GM19043 (cell line): Measurements from ENCODE around the gene OBSL1.

ENCODE experiments used
- ATAC-seq: cut with Tn5 transposase; IDR thresholded peaks from one replicate; pipeline ENCODE4 v1.9.1; 2021; ENCODE audit warnings: low read depth; ENCODE audit not compliant: unreplicated experiment

The OBSL1 gene

DNA sequence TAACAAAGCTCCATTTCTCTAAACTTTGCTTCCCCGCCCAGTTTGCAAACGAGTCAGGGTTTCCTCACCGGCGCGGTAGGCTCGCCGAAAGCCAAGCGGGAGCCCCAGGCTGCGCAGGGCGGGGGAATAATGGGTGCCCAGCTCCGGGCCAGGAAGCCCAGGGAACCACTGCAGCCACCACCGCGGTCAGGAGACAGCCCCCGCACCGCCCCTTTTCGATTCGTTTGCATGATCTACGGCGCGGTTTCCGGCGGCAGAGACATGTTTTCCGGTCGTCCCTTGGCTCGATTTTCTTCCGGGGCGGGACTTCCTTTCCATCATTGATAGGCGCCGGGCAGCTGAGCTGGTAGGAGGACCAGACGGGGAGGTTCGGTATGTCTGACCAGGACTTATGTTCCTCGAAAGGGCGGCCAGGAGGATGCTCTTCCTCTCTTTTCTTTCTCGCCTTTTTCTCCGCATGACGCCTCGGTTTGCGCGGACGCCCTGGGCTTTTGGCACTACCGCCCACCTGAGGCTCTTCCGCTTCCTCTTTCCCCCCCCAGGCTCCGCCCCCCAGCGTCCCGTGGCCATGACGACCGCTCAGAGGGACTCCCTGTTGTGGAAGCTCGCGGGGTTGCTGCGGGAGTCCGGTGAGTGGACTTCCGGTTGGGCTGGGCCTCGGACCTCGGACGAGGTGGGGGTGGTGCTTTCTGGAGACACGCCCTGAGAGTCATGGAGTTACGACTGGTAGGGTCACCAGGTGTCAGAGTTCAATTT is 26.4 kb upstream of the OBSL1 start, which contains the start of gene STK11IP:
STK11IP (plus strand) TSS at position 306 of the 756 bp plus-strand sequence; CDS start at position 569, 263 bp downstream.
- ATAC-seq: peak; percentile 90

DNA sequence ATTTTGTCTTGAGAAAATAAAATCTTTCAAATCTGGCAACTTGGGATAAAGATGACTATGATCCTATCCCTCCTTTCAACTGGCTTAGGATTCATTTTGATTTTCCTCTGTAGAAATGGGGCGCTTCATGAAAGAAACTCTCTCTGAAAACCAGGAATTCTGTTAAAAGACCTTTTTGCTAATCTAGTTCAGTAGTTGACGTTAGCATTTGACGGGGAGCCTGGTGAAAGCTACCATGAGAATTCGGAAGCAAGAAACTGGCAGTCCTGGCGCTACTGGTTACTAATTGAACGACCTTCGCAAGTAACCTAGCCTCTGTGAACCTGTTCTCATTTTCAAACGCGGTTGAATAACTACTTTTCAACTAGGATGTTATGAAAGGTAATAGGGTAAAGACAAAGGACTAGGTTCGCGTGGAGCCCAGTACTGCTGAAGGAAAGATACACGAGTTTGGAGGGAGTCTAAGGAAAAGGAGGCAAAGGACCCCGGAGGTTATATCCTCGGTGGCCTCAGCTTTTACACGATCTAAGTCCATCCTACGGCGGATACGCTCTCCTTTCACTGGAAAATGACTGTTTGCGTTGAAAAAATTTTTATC is 25.7 kb upstream of the OBSL1 start:
- ATAC-seq: peak; percentile 1

DNA sequence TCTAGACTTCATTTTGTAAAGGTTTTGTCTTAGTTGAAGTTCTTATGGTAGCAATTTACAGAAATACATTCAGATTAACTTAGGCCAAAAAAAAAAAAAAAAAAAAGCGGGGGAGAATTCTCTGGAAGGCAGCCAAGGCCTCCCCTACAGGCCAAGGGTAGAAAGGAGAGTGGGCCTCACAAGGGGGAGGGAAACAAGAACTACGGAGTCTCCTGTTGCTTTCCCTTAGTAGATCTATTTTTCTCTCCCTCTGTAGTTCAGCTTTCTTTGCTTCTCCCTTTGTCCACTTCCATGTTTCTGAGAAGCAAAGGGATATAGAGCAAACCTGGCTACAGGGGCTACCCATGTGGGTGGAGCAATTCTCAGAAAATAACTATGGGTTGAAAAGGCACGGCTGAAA is 23.9 kb upstream of the OBSL1 start:
- ATAC-seq: no peak

DNA sequence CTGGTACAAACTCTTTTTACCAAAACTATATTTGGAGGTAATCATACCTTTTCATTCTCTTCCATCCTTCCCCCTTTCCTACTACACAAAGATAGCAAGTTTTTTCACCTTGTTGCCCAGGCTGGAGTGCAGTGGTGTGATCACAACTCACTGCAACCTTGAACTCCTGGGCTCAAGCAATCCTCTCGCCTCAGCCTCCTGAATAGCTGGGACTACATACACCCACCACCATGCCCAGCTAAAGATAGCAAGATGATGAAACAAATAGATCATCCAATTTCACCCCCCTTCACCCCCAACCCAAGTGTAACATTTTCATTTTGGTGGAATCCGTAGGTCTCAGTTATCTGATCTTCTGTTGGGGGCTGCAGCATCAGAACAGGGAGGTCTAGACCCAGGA is 21.8 kb upstream of the OBSL1 start:
- ATAC-seq: no peak

DNA sequence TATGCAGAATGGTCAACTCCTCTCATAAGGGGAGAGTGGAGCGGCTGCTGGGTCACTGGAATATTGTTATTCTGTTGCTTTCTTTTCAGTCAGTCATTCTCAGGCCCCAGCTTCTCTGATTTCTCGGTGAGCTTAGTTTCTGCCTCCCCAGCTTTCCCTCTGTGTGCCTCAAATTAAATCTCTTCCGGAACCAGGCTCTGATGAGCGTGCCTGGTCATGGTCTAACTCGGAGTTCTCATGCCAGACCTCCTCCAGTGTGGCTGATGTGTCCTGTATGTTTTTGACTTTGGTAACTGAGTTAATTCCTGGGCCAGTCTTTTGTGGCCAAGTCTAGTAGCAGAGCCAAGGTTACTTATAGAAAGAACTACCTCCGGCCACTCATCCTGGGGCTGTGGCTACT is 21.4 kb upstream of the OBSL1 start:
- no peak for ATAC-seq

DNA sequence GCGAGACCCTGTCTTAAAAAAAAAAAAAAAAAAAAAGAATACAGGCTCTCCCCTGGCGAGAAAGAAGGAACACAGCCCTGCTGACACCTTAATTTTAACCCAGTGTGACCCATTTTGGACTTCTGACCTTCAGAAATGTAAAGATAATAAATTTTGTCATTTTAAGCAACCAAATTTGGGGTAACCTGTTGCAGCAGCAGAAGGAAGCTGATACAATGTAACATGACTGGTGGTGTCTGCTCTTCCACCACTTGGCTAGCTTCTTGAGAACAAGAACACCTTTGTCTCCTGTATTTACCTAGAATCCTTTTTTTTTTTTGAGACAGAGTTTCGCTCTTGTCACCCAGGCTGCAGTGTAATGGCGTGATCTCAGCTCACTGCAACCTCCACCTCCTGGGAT is 19.8 kb upstream of the OBSL1 start:
- ATAC-seq: no peak

DNA sequence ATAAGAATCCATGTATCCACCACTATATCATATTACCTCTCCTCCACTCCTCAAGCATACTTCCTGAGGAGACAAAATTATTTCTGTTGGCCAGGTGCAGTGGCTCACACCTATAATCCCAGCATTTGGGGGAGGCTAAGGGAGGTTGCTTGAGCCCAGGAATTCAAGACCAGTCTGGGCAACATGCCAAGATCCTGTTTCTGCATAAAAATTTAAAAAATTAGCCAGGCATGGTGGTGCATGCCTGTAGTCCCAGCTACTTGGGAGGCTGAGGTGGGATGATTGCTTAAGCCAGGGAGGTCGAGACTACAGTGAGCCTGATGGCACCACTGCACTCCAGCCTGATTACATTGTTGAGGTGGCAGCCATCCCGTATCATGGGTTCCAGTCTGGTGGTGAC is 10.0 kb upstream of the OBSL1 start:
- no peak for ATAC-seq

DNA sequence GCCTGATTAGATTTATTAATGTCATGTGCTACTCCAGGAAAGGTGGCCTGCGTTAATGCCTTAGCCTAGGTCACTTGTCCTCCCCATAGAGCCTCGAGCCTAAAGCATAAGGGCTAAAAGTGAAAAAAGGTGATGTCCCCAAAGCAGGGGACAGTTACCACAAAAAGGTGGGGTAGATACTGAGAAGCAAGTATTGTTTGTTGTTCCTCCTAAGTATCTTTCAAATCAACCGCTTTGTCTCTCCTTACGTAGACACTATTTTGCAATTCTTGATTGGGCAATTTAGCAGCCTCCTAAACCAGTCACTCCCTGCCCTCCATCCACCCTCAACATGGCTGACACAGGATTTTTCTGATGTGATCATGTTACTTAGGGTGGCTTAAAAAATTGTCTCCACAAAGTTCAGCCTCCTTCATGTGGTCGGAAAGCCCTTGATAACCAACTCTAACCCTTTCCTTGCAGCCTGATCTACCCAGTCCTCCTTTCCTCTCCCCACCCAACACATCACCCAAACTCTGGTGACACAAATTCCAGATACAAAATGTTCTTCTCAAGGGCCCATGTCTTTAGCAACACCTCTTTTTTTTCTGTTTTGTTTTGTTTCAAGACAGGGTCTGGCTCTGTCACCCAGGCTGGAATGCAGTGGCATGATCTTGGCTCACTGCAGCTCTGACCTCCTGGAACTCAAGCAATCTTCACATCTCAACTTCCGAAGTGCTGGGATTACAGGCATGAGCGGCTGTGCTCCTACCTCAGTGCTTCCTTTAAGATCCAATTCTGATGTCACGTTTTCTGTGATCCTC is 7.7 kb upstream of the OBSL1 start:
- no peak for ATAC-seq

DNA sequence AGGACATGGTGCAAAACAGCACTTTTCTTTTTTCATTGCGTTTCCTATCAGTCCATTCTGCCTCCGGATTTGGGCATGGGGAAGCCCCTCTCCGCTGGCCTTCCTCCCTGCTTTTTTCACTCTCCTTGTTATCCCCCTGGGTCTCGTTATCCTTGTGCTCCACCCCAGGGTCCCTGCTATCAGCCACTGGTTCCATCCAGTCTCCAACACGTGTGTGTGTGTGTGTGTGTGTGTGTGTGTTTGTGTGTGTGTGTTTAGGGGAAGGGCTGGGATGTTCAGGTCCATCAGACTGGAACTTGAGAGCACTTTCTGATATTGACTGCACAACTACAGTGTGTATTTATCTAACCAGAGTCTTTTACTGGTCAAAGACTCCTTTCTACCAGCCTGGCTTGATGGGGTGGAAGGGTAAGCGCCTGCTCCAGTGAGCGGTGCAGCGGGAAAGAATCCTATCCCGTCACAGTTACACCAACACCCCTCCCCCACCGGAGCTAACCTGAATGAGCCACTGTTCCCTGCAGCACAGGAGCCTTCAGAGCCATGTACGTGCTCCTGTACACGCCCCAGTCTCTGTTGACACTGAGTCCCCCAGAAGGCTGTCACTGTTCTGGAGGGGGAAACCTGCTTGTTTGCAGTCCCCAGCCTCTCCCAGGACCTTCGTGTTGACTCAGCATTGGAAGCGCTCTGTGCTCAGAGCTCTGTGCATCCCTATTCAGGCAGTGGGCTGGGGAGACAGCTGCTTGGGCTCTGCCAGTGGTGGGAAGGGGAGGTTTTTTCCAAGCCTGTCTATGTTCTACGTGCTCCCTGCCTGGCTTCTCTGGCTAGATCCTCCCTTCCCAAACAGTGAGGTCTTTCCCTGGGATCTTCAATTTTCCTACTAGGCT is 5.4 kb upstream of the OBSL1 start:
- ATAC-seq: no peak

DNA sequence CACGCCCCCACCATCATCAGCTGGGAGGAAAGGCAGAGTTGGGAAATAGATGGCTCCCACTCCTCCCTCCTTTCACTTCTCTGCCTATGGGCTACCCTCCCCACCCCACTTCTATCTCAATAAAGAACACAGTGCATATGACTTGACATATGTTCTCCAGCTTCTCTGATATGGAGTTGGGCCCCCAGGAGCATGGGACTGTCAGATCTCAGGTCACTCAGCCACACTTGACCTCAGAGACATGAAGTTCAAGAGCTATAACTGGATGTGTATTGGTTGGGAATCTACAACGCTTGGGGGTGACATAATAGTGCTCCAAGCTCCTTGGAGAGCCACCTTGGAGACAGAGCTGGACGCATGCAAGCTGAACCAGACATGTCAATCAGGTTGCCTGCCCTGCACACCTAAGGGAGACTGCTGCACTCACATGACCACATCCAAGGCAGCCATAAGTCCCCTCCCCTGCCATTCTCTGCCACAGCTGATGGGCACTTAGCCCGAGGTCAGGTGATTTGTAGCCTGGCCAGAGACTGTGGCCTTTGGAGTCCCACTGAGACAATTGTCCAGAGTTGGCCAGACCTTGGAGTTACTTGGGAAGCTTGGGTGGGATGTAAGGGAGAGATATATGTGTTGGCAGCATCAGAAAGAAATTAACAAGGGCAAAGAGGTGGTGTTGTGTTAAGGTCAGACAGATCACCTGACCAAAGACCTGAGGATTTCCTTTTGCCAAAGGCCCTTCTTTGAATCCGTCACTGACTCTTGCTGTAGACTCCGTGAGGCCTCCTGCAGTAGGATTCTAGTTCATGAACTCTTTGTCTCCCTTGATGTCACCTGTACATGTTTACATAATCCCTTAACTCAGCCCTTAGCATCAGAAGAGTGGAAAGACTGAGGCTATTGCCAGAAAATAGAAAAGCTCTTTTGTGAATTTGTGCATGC is 4.5 kb upstream of the OBSL1 start:
- no peak for ATAC-seq

DNA sequence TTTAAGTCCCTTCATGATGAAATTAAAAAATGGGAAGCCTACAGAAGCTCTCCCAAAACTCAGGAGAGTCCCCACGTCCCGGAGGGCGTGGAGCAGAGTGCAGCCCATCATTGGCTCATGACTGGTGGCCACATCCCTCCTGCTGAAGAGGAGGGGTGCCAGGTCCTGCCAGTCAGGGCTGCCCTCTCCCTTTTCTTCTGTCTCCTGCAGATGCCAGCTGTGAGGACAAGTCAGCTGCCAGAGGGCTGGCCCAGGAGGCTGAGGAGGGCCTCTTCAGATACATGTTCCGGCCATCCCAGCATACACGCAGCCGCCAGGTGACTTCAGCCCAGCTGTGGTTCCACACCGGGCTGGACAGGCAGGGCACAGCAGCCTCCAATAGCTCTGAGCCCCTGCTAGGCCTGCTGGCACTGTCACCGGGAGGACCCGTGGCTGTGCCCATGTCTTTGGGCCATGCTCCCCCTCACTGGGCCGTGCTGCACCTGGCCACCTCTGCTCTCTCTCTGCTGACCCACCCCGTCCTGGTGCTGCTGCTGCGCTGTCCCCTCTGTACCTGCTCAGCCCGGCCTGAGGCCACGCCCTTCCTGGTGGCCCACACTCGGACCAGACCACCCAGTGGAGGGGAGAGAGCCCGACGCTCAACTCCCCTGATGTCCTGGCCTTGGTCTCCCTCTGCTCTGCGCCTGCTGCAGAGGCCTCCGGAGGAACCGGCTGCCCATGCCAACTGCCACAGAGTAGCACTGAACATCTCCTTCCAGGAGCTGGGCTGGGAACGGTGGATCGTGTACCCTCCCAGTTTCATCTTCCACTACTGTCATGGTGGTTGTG is 3.4 kb upstream of the OBSL1 start:
- ATAC-seq: no peak

DNA sequence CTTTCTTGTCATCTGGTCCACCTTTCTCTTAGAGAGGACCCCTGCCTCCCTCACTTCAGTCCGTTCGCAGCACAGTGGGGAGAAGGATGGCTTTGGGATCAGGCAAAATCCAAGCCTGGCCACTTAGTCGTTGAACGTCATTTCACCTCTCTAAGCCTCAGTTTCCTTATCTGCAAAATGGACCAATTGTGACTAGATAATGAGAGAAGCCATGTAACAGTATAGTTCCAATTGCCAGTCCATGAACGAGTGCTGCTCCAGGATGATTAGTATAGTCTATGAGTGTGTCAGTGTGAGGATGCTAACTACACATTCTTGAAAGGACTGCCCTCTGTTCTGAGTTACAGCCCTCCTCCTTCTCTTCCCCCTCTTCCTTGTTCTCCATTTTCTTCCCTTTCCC is 1.8 kb upstream of the OBSL1 start:
- no peak for ATAC-seq

DNA sequence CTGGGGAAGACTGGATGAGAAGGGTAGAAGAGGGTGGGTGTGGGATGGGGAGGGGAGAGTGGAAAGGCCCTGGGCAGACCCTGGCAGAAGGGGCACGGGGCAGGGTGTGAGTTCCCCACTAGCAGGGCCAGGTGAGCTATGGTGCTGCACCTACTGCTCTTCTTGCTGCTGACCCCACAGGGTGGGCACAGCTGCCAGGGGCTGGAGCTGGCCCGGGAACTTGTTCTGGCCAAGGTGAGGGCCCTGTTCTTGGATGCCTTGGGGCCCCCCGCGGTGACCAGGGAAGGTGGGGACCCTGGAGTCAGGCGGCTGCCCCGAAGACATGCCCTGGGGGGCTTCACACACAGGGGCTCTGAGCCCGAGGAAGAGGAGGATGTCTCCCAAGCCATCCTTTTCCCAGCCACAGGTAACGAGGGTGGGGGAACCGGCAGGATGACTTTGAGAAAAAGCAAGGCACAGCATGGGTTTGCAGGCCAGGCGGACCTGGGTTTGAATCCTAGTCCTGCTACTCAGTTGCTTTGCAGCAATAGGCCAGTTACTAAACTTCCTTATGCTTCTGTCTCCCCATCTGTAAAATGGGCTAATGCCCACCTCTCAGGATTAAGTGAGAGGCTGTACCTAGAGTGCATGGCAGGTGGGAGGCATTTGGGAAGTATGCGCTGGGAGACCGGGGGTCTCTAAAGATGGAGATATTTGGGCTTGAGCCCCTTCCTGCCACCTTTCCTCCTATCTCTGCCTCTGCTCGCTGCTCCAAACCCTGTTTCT is 1.1 kb upstream of the OBSL1 start, which contains the start of gene INHA:
INHA (plus strand) TSS at position 74 of the 765 bp plus-strand sequence; CDS start at position 139, 65 bp downstream.
- no peak for ATAC-seq

DNA sequence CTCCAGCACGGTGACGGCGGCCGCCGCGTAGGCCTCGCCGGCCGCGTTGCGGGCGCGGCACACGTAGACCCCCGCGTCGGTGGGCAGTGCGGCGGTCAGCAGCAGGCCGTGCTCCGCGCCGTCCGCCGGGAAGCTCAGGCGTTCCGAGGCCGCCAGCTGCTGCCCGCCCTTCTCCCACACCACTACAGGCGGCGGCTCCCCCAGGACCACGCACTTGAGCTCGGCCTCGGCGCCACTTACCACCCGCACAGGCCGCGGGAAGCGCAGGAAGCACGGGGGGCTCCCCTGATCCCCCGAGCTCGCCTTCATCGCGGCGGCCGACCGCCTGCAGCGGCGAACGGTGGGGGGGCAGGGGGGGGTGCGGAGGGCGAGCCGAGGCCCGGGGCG is 422 bp downstream of the OBSL1 start:
- ATAC-seq: no peak

DNA sequence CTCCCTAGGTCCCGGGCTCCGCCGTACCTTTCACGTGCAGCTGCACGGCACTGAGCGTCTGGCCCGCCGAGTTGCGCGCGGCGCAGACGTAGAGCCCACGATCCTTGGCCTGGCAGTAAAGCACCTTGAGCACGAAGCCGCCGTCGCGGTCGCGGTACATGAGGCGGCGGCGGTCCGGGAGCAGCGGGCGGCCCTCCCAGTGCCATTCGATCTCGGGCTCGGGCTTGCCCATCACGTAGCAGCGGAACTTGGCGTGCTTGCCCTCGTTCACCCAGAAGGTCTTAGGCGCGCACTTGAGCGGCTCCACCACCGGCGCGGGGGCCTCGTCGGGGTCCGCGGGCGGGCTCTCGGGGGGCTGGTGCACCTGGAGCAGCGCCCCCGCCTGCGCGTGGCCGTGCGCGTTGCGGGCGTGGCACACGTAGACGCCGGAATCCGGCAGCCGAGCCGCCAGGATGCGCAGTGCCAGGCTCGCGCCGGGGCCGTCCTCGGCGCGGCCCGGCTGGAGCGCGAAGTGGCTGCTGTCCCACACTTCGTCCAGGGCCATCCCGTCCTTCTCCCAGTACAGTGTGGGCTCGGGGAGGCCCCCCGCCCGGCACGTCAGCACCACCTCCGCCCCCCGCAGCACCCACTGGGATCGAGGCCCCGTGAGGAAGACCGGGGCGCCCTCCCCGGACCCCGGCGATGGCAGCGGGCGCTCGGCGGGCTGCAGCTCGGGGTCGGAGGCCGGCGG is 980 bp downstream of the OBSL1 start:
- ATAC-seq: no peak

DNA sequence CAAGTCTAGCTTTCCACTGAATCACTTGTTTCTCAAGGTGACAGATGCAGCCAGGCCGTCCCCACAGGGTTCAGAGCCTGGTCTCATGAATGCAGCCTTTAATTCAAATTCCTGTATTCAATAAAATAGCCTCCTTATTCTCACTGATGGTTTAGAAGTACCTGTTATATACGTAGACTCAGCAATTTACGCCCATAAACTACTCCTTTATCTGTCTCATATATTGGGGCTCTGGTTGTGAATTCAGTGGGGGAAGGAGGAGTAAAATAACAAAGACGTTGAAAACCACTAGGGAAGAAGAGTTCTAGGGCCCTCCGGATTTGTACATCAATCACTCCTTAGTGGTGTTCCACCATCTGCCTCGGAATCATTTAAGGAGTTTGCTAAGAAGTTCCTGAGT is 1.7 kb downstream of the OBSL1 start:
- ATAC-seq: no peak

DNA sequence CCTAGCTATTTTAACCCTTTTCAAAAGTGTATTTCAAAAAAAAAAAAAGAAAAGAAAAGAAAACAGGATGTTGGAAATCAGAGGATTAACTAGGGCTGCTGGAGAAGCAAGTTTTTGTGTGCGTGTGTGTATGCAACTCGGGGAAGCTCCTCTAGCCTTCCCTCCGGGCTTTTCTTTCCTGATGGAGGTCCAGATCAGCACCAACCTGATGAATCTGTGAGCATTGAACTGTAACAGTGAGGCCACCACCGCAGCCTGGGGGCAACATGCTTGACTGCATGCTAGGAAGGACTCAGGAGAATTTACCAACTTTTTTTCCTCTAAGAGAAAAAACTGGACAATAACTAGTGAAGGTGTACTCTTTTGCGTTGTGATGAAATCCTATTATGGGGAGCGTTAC is 2.3 kb downstream of the OBSL1 start:
- ATAC-seq: no peak
